Measurements from ENCODE around the gene PLEKHG3.

GRCh38 chr14:64720131-64720576 lies 15.9 kb downstream of the PLEKHG3 start:
- TF ChIP-seq CTCF (conservative IDR thresholded peaks at IDR 0.05; ENCODE audit: low read length) (no peak), EZH2phosphoT487 (IDR thresholded peaks at IDR 0.05; ENCODE audit: borderline replicate concordance, low read depth, low read length) (no peak)

Measured in OCI-LY7 (cell line).